Stimulated activated CD4-positive, alpha-beta T cell treated with anti-CD3 and anti-CD28 coated beads, Interleukin-12 subunit alpha, Interleukin-12 subunit beta, amount 100 ng/mL, for 4 hours (primary cell): ENCODE results near the gene GCK.
A peak's percentile ranks its signal among the peaks of the same experiment; 100 is the strongest.

Source experiments
- DNase-seq: peaks from one replicate; pipeline ENCODE4 v3.0.0-alpha.2; 2020

GCK gene

DNA sequence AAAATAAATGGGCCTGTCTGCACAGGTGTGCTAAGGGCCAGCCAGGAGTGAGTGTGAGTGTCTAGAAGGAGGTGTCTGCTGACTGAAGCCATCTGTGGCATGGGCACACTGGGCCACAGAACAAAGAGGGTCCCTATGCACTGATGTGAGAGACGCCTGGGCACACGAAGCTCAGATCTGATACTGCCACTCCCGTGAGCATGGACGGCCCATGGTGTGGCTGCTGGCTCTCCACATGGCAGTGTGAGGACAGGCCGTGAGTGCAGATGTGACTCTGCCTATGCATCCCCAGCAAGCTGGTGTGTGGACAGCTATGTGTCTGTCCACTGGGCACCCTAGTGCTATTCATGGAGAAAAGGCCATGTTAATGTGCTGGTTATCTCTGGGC lies 35.3 kb downstream of the GCK start:
- DNase-seq: no peak

DNA sequence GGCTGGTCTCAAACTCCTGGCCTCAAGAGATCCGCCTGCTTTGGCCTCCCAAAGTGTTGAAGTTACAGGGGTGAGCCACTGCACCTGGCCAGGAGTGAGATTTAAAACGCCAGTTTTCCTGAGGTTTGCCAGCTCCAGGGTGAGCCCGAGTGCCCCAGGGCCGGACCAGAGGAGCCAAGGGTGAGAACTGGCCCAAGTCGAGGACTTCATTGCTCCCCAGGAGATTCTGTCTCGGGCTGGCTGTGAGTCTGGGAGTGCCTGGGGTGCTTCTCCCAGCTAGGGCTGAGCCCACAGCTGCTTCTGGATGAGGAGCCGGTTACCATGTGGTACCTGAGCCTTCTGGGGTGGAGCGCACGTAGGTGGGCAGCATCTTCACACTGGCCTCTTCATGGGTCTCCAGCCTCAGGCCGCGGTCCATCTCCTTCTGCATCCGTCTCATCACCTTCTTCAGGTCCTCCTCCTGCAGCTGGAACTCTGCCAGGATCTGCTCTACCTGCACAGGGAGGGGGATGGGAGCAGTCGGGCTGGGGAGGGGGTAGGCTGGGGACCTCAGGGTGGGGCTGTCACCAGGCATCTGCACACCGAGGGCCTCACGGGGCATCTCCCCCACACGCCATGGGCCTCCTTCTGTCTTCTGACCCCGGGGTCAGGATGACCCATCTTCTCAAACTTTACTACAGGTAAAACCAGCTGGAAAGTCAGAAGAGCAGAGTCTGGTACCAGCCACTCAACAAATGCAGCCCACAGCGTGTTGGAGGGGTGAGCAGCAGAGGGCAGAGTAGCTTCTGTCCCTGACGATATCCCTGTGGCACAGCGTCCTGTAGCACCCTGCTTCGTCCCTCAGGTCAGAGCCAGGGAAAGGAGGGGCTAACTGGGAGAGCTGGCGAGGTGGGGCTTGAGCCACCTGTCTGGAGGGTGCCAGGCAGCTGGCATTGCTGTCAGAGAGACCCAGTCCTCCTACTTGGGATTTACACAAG lies 36.0 kb downstream of the GCK start:
- no peak for DNase-seq

DNA sequence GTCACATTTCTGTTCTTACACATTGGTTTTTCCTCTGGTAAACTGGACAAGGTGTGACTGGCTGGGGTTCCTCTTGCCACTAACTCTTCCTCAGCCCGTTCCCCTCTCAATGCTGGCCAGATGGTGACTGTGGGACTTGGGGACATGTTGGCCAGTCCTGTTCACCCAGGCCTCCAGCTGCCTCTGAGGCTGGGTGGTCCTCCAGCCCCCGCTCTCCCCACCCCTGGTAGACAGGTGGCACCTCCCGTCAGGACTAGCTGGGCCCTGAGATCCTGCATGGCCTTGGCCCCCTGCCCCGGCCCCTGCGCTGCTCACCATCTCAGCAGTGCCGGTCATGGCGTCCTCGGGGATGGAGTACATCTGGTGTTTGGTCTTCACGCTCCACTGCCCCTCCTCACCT lies 37.3 kb downstream of the GCK start:
- DNase-seq: no peak

DNA sequence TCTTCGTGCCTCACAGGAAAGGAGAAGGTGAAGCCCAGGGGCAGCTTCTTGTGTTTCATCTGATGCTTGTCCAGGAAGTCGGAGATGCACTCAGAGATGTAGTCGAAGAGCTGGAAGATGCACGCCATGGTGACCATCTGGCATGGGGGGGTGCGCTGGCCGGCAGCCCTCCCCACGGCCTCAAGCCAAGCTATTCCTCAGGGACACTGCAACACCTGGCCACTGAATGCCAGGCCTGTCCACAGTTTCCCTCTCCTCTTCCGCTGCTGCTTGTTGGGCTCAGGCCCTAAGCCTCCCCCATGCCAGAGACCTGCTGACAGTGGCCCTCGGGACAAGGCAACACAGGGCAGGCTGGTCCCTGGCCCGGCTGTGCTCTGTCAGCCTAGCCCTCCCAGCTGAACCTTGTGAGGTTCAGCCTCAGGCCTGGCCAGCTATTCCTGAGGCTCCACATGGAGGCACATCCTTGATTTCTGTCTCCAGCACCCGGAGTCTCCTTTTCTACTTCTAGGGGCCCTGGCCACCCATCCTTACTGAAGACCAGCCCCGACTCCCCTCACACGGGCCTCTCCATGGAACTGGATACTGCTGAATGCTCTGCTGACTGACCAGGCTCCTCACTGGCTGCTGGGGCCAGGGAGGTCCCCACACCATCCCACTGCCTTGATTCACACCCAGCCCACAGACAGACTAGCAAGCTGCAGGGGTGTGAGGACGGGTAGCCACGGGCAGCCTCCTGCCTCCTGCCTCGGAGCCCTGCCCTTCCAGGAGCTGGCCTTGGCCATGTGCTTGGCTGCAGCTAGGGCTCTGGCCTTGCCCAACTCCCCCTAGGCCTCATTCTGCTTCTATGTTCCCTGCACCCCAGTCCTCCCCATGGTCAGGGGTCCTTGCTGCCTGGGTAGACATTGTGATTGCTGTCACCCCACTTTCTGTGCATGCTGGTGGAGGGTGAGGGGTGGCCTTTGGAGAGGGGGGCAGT lies 38.0 kb downstream of the GCK start:
- no peak for DNase-seq

DNA sequence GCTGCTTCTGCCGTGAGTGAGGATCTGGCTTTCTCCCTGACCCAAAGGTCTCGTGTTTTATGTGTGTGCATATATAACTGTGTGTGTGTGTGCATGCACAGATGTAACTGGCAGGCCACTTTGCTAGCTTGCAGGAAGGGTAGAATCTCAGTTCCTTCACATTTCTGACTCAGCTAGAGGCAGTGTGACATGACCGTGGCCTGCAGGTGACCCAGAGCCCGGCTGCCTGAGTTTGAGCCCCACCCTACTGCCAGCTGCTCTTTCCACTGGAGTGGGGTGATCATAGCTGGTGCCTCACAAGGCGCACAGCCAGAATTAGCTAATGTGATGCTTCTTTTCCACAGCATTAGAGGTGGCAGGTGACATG lies 38.8 kb downstream of the GCK start:
- DNase-seq: no peak

DNA sequence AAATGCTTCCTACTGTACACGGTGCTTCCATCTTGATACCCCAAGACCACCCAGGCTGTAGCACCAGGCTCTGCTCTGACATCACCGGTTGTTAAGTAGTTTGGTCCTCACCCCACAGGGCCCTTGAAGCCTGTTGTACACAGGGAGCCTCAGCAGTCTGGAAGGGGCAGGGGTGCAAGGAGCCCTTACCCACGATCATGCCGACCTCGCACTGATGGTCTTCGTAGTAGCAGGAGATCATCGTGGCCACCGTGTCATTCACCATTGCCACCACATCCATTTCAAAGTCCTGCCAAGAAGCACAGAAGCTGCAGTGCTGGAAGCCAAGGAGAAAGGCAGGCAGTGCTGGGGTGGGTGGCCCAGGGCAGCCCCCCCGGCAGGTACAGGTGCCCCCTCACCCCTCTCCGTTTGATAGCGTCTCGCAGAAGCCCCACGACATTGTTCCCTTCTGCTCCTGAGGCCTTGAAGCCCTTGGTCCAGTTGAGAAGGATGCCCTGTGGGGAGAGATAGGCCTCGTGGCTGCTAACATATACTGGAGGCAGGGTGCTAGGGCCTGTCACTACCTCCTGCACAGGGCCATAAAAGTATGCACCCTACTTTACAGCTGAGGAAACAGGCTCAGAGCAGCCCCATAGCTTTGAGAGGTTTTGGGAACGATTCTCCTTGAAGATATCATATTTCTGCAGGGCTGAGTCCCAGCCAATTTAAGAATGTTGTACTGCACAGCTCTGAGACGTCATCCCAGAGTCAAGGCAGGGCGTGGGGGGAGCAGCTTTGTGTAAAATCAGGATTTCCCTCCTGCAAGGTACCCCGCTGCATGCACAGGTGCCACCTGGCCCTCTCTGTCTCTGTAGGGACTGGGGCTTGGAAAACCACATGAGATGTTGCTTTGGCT lies 39.4 kb downstream of the GCK start:
- DNase-seq: no peak

DNA sequence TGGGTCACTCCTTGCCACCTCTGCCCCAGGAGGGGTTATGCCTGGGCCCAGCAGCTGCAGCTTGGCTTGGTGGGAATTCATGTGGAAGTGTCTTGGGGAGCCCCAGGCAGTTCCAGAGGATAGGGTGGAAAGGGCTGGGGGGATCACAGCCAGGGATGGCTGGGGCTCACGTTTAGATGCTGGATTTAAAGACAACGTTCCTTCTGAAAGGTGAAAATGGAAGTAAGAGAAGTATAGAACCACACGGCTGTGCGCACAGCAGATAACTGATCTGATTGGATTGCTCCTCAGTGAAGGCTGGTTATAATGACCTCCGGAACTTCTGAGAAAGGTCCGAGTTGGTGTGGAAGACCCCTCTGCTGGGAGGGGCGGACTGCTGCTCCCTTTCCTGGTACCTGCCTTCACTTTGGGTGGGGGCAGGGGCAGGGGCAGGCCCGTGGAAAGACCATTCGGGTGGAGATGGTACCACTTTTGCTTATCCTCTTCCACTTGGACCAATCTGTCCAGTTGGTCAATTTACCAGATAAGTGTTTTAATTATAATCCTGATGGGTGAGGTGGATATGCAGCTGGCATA lies 40.2 kb downstream of the GCK start:
- no peak for DNase-seq

DNA sequence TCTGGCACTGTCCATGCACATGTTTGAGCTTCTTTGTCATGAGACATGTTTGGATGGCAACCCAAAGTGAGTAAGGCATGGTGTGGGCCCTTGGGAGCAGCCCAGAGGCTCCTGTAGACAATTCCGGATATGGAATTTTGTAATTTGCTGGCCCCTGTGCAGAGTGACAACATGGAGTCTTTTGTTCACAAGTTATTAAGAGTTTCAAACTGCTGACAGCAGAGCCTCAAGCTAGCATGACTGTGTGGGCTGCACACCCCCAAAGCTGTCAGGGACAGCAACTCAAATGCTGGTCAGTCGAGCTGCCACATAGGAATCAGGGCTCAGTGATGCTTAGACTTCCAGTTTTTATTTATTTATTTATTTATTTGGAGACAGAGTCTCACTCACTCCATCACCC lies 41.1 kb downstream of the GCK start:
- DNase-seq: no peak

DNA sequence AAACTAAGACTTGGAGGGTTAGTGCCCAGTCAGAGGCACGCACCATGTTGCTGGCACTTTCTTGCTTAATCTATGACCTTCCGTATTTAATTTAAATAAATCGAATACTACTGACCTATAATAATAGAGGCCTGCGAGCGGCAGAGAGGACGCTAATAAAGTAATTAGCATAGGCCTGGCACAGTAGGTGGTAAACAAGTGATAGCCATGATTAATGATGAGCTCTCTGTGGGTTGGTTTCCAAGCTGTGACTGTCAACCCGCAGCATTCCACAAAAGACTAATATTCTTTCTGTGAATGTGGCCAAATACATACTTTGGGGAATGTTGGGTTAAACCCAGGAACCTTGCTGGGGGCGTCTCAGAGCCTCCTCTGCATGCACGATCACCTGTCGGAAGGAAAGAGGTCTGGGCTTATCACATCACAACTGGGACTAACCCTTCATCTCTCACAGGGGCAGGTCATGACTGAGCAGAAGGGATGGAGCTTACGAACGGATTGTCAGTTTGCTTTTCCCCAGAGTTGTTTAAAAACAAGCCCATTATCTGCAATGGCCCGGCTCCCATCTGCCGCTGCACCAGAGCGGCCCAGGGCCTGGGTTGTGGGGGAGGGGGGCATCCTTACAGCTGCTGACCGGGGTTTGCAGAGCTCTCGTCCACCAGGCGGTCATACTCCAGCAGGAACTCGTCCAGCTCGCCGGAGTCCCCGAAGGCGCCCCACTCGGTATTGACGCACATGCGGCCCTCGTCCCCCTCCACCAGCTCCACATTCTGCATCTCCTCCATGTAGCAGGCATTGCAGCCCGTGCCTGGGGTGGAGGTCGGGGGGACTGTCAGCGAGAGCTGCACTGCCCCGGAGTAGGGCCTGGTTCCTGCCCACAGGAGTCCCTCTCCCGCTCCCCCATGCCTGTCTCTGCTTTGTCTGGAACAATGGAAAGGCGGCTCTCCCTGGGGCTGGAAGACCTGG lies 41.9 kb downstream of the GCK start:
- no peak for DNase-seq

DNA sequence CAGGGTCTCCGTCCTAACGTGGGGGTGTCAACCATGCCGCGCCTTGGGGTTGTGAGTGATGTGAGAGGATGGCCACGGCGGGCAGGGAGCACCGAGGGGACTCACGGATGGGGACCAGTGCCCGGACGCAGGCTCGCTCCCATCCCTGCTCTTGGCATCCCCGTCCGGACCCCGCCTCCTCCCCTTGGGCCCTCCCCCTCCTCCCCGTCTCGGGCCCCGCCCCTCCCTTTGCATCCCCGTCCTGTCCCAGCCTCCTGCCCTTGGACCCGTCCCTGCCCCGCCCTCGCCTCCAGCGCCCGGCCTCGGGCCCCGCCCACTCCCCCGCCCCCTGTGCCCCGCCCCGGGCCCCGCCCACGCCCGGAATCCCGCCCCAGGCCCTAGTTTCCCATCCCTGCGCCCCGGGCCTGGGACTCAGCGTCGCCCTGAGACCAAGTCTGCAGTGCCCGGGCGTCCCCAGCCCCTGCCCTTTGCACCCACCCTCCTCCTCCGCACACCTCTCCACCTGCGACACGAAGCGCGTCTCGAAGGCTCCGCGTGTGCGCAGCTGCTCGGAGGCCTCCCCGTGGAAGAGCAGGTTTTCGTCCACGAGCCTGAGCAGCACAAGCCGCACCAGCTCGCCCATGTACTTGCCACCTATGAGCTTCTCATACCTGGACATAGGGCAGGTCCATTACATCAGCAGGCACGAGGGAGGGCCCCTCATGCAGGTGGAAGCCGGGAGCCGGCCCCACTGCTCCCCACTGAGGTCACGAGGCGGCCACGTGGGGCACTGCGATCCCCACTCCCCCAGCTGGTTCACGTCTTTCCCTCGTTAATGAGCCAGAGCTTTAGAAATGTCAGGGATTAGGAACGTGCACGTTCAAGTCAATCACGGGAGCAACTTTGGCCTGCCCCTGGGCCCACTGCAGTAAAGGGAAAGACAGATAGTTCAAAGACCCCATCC lies 43.0 kb downstream of the GCK start:
- peak; percentile 67 for DNase-seq

DNA sequence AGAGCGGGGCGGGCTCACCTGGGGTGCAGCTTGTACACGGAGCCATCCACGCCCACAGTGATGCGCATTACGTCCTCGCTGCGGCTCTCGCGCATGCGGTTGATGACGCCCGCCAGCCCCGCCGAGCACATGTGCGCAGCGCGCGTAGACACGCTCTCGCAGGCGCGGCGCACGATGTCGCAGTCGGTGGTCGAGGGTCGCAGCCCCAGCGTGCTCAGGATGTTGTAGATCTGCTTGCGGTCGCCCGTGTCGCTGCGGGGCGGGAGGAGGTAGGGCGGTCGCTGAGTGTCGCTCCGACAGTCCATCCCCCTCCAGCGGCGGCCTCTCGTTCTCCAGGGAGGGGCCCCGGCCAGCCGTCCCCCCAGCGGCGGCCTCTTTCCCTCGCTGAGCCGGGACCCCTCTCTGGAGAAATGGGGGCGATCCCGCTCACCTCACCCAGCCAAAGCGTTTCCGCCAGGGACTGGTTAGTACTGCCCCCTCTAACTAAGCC lies 43.7 kb downstream of the GCK start:
- peak; percentile 53 for DNase-seq

DNA sequence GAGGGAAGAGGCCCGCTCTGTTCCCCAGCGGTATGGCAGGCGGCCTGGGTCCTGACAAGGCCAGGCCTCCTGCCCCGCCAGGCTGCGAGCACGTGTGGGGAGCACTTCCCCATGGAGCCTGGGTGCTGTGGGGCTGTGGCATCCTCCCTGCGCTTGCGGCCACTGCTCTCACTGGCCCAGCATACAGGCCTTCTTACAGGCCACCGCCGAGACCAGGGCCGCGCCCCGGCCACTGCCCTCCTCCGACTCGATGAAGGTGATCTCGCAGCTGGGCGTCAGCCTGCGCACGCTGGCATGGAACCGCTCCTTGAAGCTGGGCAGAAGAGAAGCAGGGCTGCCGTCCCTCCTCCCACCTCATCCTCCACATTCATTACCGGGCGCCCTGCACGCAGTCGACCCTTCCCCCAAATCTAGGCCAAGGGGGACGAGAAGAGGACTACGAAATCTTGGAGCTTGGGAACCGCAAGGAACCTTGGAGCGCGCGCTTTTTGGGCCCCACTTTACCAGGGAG lies 44.2 kb downstream of the GCK start:
- no peak for DNase-seq

DNA sequence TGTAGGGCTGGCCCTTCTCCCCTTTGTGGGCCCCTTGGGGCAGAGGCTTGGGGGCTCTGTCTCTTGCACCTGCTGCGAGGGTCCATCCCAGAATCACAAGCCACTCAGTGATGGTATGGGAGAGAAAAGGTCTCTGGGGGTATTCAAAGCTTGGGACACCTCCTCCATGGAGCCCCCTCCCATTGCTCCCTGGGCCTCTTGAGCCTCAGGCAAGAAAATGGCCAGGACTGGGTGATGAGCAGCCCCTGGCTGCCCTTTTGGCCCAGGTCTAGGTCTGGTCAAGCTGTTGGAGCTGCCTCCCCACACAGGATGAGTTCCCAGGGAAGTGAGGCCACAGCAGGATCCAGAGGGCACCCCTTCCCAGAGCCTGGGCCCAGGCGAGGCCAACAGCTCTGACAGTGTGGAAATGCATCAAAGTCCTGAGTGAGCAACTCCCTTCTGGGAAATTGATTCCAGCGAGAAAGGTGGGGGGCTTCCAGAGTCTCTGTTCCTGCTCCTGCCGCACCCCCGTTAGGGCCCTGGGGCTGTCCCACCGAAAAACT lies 44.7 kb downstream of the GCK start:
- DNase-seq: no peak

DNA sequence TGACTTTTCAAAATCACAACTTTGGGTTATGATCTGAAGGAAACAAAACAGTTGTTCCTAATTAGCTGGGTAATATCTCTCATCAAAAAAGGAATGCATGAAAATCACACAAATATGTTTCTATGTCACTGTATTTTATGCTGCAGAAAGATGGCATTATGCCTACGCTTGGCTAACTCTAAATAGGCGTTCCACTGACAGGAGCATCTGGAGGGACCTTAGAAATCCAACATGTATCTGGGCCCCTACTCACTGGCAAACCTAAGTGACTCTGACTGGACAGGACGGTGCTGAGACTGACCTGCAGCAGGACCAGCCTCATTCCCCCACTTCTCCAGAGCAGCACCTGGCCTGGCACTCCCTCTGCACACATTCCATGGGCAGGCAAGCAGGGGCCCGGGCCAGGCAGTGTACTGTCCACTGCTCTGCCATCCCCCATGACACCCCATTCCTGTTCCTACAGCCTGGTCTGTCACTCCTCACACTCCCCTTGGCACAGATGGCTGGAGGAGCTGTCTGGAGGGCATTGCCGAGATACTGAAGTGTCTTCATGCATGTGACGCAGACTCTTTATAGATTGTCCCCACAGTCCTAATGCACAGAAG lies 45.5 kb downstream of the GCK start:
- DNase-seq: no peak

DNA sequence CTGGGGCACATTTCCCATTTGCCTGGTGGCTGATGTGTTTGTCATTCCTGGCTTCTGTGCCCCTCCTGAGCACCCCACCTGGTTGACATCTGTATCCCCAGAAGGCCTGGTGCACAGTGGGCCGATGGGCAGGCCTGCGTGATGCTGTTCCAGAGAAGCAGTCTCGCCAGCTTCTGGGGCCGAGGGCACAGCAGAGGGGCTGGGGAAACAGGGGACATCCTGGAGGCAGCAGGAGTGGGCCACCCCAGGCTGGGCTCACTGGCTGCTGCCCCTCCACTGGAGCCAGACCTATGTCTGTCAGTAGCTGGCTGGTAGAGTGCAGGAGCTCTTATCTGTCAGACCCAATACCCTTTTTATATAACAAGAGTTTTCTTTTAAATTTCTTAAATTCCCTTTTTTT lies 47.2 kb downstream of the GCK start:
- DNase-seq: no peak

DNA sequence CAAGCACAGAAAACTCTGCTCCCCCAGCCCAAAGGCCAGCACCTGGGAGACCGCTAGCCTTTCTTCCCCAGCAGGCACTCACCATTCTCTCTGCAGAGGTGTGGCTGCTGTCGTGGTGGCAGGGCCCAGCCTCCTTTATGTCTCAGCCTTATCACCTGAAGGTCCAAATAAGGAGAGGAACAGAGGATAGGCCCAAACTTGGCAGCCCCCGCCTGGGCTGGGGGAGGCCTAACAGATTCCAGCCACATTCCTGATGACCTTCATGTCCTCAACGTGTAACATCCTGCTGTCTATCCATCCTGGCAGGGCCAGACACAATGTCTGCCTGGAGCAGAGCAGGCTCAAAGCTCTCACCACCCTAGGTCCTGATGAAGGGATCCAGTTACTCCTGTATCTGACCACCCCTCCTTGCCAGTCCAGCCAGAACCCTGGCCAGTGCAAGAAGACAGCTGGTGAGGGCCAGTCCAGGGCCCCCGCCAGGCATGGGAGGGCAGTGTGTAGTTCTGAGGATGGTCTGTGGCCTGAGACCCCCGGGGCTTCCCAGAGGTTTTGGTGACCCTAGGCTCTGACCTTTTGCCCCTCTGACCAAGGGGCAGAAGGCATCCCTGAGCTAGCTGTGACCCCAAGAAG lies 47.9 kb downstream of the GCK start, which contains the start of gene MYL7:
Gene MYL7, minus strand, starts transcription at position 112 of the 630 bp plus-strand sequence. Its CDS starts 27 bp downstream, at position 85.
- DNase-seq: no peak

DNA sequence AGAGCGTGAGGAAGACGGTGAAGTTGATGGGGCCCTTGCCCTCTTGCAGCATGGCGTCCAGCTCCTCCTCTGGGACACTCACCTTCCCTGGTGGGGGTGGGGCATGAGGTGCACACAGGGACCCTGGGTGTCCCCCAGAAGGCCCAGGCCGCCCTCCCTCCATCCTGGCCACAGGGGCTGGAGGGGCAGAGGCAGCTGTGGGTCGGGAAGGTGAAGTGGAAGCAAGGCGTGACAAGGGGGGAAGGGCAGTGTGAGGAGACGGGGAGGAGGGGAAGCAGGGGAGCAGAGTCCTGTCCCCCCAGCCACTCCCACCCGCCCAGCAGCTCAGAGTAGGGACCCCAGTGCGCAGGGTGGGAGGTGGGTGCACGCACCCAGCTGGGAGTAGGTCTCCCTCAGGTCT lies 48.9 kb downstream of the GCK start:
- DNase-seq: no peak
